Endometrium (tissue), 2 donors: ENCODE measurements around the gene VPS13D.
"Not testable (repeated sequence)": the region's sequence is repeated elsewhere in the genome, so short reads cannot be mapped to it uniquely, and the experiment has no call there.

ENCODE experiments used
- FAIRE-seq: peaks from 2 replicates; lab custom pipeline; 2012; peaks lifted over from hg19 to GRCh38; lab: Jason Lieb, UNC
- donor health status: control.
- donor health status: control.

VPS13D gene

DNA sequence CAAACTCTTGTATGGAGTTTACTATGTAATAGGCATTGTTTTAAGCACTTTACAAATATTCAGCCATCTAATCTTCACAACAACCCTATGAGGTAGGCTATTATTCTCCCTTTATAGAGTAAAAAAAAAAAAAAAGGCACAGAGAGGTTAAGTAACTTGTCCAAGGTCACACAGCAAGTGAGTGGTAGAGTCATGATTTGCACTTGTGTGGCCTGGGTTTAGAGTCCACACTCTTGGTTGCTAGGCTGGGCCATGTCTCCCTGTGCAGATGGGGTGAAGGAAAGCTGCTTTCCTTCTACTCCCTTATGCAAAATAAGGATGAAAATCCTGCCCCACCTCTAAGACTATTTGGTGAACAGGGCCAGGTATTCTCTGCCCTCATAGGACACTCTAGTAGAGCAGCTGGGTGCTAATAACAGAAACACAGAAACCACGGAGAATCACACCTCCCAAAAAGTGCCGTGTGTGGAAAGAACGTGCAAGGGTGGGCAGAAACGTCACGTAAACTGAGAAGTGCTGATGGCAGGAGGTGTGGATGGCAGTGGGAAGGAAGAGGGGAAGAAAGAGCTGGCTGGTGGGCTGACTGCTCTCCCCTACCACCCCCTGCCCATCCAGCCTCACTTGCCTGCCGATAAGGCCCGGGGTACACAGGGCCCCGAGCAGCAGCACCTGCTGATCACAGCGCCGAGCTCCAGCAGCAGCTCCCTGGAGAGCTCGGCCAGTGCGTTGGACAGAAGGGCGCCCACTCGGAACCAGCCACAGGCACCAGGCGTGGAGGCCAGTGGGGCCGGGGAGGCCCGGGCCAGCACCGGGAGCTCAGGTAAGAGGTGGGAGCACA, 28.3 kb upstream of the VPS13D start:
- no peak for FAIRE-seq

DNA sequence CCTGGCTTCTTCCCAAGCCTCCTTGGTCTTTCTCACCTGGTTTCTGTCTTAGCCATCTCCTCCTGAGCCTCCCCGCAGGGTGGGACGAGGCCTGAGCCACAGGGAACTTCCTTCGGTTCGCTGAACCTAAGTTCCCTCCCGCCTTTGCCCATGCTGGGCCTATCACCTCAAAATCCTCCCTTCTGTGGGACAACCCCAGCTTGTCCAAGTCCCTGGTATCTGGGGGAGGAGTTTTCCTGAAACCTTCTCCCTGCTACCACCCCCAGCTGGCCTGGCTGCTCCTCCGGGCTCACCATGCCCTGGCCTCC, 27.7 kb upstream of the VPS13D start:
- FAIRE-seq = no peak

DNA sequence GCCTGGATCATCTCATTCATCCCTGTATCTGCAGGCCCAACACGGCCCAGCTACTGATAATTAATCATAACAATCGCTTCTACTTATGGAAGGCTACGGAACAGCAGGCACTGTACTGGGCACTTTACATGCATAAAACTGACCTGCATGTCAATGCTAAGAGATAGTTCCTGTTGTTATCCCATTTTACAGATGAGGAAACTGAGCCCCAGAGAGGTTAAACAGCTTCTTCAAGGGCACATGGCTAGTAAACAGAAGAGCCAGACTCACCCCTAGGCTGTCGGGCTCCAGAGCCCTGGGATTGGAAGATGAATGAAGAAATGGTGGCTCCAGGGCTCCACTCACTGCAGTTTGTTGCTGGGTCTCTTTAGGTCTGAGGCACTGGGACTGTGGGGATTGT, 27.3 kb upstream of the VPS13D start:
- no peak for FAIRE-seq

DNA sequence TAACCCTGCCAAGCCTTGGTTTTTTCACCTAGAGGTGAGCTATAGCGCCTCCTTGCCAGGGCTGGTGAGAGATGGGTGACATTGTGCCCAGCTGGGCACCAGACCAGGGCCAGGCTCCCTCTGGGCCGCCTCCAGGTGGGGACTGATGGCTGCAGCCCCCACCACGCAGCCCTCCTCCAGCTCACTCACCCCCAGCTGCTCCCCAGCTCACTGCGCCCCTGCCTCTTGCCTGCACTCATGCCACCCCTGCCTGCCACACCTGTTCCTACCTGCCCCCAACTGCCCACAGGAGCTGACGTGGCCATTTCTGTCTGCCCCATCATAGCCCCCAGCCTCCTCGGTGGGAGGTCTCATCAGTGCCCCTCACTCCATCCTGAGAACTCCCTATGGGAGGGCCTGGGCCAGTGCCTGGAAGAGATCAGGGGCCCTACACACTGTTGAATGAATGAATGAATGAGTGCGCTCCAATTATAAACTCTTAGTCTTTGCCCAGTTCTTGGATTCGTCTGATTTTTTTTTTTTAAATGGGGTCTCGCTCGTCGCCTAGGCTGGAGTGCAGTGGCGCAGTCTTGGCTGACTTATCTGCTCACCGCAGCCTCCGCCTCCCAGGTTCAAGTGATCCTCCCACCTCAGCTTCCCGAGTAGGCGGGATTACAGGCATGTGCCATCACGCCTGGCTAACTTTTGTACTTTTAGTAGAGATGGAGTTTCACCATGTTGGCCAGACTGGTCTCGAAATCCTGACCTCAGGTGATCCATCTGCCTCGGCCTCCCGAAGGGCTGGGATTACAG, 26.4 kb upstream of the VPS13D start:
- no peak for FAIRE-seq

DNA sequence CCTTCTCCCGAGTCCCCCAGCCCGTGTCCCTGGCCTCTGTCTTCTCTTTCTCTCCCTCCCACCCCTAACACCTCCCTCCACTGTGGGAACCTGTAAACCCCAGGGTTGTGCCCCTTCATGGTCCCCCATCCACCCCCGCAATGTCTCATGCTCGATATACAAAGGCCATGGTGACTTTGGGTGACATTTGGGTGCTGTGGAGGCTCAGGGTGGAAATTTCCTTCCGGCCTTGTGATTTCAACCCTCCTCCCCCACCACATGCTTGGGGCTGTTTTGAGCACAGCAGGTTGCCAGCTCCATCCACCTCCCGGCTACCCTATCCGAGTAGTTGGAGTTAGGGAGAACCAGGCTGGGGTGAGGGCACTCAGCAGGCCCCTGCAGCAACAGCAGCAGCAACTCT, 25.7 kb upstream of the VPS13D start:
- FAIRE-seq = no peak

DNA sequence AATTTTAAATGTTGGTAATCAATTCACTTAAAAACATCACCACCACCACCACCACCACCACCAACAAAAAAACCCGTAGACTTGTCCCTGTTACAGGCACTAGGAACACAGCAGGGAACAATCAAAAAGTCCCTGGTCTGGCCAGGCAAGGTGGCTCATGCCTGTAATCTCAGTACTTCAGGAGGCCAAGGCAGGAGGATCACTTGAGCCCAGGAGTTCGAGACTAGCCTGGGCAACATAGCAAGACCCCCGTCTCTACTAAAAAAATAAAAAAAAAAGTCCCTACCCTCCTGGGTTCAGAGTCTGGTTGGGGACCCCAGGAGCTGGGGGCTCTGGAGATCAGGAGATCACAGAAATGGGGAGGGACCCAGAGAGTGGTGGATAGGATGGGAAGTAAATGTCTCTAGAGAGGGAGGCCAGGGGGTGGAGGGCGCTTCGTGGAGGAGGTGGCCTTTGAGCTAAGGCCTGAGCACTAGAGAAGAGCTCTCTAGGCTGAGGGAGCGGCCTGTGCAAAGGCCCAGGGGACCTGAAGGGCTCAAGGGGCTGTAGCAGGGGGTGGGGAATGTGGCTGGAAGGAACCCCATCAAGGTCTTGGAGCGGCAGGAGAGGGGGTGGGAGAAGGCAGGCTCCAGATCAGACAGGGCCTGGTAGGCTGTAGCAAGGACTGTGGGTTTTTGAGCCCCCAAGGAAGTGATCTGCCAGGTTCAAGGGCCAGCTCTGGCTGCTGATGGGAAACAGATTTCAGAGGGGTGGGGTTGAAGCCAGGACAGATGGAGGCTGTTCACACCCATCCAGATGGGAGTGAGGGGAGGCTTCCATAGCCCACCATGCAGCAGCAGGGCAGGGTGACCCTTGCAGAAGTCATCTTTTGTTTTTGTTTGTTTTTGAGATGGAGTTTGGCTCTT, 24.8 kb upstream of the VPS13D start:
- FAIRE-seq = peak; percentile 37

DNA sequence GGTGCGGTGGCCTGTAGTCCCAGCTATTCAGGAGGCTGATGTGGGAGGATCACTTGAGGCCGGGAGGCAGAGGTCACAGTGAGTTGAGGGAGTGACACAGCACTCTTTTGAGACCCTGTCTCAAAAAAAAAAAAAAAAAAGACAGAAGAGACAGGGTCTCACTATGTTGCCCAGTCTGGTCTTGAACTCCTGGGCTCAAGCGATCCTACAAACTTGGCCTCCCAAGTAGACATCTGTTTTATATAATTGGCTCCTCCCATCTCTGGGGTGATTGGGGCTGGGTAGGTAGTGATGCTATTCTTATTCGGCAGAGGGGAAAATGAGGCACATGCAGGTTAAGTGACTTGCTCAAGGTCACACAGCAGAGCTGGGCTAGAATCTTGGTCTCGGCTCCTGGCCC, 23.6 kb upstream of the VPS13D start:
- no peak for FAIRE-seq

DNA sequence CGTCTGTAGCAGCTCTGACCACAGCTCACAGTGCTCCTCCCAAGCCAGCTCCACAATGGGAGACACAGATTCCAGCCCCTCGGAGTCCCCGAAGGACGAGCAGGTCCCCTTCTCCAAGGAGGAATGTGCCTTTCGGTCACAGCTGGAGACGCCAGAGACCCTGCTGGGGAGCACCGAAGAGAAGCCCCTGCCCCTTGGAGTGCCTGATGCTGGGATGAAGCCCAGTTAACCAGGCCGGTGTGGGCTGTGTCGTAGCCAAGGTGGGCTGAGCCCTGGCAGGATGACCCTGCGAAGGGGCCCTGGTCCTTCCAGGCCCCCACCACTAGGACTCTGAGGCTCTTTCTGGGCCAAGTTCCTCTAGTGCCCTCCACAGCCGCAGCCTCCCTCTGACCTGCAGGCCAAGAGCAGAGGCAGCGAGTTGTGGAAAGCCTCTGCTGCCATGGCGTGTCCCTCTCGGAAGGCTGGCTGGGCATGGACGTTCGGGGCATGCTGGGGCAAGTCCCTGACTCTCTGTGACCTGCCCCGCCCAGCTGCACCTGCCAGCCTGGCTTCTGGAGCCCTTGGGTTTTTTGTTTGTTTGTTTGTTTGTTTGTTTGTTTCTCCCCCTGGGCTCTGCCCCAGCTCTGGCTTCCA, 22.9 kb upstream of the VPS13D start:
- no peak for FAIRE-seq

DNA sequence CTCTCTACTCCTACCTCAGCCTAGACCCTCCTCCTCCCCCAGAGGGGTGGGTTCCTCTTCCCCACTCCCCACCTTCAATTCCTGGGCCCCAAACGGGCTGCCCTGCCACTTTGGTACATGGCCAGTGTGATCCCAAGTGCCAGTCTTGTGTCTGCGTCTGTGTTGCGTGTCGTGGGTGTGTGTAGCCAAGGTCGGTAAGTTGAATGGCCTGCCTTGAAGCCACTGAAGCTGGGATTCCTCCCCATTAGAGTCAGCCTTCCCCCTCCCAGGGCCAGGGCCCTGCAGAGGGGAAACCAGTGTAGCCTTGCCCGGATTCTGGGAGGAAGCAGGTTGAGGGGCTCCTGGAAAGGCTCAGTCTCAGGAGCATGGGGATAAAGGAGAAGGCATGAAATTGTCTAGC, 21.6 kb upstream of the VPS13D start:
- FAIRE-seq = no peak

DNA sequence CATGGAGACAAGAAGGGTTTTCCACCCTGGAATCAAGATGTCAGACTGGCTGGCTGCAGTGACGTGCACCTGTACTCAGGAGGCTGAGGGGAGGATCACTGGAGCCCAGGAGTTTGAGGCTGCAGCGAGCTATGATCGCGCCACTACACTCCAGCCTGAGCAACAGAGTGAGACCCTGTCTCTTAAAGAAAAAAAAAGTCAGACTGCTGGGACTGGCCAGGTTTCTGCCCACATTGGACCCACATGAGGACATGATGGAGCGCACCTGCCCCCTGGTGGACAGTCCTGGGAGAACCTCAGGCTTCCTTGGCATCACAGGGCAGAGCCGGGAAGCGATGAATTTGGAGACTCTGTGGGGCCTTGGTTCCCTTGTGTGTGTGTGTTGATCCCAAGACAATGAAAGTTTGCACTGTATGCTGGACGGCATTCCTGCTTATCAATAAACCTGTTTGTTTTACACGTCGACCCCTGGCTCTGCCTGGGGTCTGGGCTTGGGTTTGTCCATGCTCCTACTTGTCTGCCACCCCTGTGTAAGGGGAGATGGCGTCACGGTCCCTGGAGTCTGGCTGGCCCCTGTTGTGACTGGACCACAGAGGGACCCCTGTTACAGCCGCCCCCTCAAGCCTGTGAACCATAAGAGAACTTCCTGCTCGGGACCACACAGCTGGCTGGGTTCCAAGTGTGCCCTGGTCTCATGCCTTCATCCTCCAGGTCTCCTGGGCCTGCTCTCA, 20.9 kb upstream of the VPS13D start:
- peak; percentile 12 for FAIRE-seq

DNA sequence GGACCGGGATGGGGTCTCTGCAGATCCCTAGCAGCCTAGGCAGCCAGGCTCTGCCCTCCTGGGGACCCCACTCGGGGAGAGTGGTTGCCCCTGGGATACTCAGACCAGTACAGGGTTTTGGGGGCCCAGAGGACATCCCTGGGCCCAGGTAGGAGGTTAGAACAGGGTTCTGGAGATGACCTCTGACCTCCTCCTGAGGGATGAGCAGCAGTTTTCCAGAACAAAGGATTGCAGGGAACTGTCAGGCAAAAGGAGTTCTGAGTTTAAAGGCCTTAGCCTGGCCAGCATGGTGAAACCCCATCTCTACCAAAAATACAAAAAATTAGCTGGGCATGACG, 20.4 kb upstream of the VPS13D start:
- no peak for FAIRE-seq

DNA sequence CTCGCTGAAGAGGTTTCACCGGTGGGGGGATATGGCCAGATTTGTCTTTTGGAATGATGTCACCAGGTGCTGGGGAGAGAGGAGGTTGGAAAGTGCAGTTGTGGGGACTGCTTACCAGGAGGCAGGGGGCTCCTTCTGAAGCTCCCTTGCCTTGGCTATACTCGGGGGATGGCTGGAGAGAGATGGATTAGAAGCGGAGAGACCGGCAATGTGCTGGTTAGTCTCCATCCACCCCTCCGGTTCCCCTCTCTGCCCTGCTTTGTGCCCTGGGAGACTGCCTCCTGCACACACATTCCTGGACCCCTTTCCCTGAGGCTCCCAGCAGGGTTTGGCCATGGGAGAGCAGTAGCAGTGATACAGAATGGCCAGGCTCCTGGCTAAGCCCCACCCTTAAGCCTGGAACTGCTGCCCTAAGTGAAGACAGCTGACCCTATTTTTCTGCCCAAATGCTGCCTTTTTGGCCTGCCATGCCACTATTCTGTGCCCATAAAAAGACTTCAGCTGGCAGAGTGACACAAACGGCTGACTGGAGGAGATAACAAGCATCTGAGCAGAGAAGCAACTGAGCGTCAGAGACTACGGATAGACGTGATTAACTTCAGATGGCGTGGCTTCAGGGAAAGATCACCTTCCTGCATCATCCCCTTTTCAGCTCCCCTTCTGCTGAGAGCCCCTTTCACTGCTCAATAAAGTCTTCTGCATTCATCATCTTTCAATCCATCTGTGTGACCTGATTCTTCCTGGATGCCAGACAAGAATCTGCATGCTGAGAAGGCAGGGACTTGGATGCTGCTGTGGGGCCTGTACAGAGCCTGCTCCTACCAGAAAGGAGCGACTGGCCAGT, 14.5 kb upstream of the VPS13D start:
- no peak for FAIRE-seq

DNA sequence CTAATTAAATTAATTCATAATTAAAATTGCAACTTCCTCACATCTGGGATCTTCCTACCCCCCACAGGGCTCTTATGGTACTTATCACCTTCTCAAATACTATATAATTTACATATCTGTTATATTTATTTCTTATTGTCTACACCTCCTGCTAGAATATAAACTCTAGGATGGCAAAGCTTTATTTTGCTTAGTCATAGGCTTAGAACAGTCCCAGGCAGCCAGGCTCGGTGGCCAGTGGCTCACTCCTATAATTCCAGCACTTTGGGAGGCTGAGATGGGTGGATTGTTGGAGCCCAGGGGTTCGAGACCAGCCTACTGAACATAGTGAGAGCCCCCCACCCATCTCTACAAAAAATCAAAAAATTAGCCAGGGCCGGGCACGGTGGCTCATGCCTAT, 10.0 kb upstream of the VPS13D start:
- FAIRE-seq = no peak

DNA sequence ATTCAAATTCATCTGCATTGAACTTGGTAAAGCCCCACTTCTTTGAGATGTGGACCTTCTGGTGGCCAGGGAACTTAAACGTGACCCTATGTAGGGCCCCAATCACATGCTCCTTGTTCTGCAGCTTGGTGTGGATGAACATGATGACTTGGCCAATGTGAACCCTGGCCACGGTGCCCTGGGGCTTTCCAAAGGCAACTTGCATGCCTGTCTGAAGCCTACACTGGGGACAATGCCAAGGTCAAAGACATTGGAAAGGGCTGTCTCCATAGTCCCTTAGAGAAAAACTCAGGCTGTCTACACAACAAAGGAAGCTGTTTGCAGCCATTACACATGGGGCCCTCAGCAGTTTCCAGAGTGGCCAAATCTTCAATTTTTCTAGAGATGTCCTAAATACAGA, 8.9 kb upstream of the VPS13D start:
- FAIRE-seq = no peak

DNA sequence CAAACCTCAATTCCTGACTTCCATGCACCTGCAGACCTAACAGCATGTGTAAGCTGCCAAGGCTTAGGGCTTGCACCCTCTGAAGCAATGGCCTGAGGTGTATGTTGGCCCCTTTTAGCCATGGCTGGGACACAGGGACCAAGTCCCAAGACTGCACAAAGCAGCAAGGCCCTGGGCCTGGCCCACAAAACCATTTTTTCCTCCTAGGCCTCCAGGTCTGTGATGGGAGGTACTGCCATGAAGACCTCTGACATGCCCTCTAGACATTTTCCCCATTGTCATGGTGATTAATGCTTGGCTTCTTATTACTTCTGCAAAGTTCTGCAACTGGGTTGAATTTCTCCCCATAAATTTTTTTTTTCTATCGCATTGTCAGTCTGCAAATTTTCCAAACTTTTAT, 7.1 kb upstream of the VPS13D start:
- not testable (repeated sequence) for FAIRE-seq

DNA sequence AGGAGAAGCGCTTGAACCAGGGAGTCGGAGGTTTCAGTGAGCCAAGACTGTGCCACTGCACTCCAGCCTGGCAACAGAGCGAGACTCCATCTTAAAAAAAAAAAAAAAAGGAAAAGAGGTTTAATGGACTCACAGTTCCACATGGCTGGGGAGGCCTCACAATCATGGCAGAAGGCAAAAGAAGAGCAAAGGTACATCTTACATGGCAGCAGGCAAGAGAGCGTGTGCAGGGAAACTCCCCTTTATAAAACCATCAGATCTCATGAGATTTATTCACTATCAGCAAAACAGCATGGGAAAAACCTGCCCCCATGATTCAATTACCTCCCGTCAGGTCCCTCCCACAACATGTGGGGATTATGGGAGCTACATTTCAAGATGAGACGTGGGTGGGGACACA, 5.7 kb upstream of the VPS13D start:
- not testable (repeated sequence) for FAIRE-seq

DNA sequence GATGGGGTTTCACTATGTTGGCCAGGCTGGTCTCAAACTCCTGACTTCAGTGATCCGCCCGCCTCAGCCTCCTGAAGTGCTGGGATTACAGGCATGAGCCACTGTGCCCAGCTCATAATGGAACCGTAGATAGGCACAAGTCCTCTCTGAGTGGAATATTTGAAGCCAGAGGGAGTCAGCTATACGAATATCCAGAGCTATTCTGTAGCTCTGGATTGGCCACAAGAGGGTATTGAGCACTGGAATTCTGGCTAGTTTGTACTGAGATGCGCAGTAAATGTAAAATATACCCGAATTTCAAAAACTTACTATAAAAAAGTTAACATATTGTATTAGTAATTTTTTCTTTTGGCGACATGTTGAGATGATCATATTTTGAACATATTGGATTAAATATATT, 851 bp upstream of the VPS13D start:
- FAIRE-seq = no peak

DNA sequence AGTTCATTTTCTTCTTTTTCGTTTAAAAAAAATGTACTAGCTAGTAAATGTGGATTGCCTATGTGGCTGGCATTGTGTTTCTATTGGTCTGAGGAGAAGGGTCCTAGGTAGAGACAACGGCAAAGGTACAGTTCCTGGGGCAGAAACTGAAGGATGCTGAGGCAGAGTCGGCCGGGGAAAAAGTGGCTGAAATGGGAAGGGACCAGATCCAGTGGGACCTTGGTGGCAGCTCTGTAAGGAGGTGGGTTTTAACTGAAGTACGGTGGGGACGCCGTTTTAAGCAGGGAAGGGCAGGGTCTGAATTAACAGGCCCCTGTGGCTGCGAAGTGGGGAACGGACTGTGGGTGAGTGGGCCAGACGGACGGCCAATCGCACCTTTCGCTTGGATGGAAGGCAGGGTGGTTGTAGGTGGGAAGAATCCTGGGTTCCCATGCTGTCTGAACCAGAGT, 420 bp upstream of the VPS13D start:
- FAIRE-seq = no peak

DNA sequence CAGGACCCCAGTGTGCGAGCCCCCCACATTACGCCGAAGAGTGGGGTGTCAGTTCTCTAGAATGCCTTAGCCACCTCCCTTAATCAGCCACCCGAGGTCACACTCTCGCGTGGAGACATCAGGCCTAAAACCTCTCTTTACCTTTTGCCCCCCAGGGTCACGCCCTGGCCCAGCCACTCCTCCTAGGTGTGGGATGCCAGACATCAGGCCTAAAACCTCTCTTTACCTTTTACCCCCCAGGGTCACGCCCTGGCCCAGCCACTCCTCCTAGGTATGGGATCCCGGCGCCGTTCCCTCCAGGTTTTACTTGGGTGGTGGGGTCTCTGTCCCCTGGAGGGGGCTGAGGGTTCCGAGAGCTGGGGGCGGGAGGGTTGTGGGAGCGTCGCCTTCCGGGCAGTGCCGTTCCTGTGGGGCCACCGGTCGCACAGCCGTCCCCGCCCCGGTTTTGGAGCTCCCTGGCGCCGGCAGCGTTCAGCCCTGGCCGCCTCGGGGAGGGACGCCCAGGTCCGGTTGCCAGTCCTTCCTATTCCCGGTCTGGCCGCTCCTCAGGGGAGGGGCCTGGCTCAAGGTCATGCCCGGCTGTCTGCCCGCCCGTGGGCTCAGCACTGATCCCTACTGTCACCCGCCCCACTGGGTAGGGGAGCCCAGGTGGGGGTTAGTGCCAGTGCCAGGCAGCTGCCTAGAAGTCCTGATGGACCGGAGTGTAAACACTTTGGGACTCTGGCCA, 882 bp downstream of the VPS13D start:
- FAIRE-seq = no peak

DNA sequence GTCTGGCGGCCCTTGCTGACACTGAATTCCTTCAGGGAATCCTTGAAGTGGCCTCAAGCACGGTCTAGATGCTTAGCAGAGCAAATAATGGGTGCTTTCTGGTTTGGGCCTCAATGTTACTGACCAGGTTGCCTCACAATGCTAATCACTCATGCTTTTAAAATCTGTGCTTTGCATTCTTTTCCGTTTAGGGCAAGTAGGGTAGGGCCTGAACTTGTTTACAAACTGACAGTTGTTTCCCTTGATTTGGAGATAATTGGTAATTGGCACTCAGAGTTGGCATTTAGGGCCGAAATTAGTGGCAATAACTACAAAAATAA, 1.4 kb downstream of the VPS13D start:
- no peak for FAIRE-seq
